ENCODE data around the gene GP5.
A peak's percentile ranks its signal among the peaks of the same experiment; 100 is the strongest.

GP5 gene

DNA sequence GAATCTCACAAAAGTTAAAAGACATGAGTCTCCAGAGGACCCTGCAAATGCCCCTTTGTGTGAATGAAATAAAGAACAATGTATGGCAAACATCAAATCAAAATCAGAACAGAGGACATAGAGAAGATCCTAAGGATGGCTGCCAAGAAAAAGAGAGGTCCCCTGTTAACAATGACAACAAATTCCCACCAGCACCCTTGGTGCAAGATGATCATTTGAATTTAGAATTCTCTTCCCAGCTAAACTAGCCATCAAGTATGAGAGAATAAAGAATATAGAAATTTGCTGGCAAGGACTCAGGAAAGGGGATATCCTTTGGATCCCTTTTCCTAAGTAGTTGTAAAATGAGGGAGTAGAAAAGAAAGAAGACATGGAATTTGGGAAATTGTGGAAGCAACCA, 8.2 kb downstream of the GP5 start:
- DNase-seq (ENCODE audit: low spot score in 2 of 2) (no peak), ATAC-seq (ENCODE audit: low read depth) (no peak)
- no peaks in the 10 kb centered on the region for H3K36me3 Mint-ChIP-seq
- H3K27ac Mint-ChIP-seq = no peak overlapping the region
- H3K4me3 Mint-ChIP-seq = no peak overlapping the region
- peaks cover 6% of the 10 kb centered on the region for H3K9me3 Mint-ChIP-seq
- H3K27me3 Mint-ChIP-seq = peaks cover 6% of the 10 kb centered on the region
- no peaks in the 10 kb centered on the region for H3K4me1 Mint-ChIP-seq

GRCh38 chr3:194389269-194389668, 9.8 kb downstream of the GP5 start:
- H3K9me3 Mint-ChIP-seq = peaks cover 6% of the 10 kb centered on the region
- H3K36me3 Mint-ChIP-seq = no peaks in the 10 kb centered on the region
- ATAC-seq (ENCODE audit: low read depth) = no peak
- peaks cover 7% of the 10 kb centered on the region for H3K27me3 Mint-ChIP-seq
- DNase-seq (ENCODE audit: low spot score in 2 of 2) = peak in 1 of 2 donors; percentile 5
- no peaks in the 10 kb centered on the region for H3K4me1 Mint-ChIP-seq
- no peak overlapping the region for H3K4me3 Mint-ChIP-seq
- H3K27ac Mint-ChIP-seq = no peak overlapping the region

GRCh38 chr3:194387926-194388418, 11.1 kb downstream of the GP5 start:
- H3K4me1 Mint-ChIP-seq = no peaks in the 10 kb centered on the region
- peaks cover 6% of the 10 kb centered on the region for H3K9me3 Mint-ChIP-seq
- no peak overlapping the region for H3K4me3 Mint-ChIP-seq
- no peaks in the 10 kb centered on the region for H3K36me3 Mint-ChIP-seq
- H3K27me3 Mint-ChIP-seq = peaks cover 10% of the 10 kb centered on the region
- DNase-seq (ENCODE audit: low spot score in 2 of 2) = no peak
- H3K27ac Mint-ChIP-seq = no peak overlapping the region
- no peak for ATAC-seq (ENCODE audit: low read depth)

DNA sequence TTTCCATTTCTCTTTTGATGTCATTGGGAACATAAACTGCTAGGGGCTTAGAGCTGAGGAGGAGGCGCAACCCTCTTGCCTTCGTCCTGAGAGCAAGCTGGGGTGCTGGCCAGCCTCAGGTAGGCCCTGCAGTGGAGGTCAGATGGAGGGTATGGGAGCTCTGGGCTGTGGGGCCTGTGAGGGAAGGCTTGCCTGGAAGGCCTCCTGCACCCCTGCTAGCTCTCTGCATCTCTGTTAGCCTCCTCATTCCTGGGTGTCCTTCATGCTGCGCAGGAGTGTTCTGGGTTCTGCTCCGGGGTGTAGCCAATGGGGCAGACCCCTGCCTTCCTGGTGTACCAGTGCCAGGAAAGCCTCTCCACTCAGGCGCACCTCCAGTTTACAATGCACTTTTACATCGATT, 11.8 kb downstream of the GP5 start:
- Mint-ChIP-seq H3K9me3 (peaks cover 6% of the 10 kb centered on the region), H3K4me3 (no peak overlapping the region), H3K27me3 (peaks cover 10% of the 10 kb centered on the region), H3K4me1 (no peaks in the 10 kb centered on the region), H3K36me3 (no peaks in the 10 kb centered on the region), H3K27ac (no peak overlapping the region)
- DNase-seq (ENCODE audit: low spot score in 2 of 2) = no peak
- ATAC-seq (ENCODE audit: low read depth) = no peak

GRCh38 chr3:194386648-194387047, 12.4 kb downstream of the GP5 start:
- H3K4me1 Mint-ChIP-seq = no peaks in the 10 kb centered on the region

GRCh38 chr3:194386066-194386465, 13.0 kb downstream of the GP5 start:
- H3K27ac Mint-ChIP-seq = no peak overlapping the region
- no peak for ATAC-seq (ENCODE audit: low read depth)
- no peak overlapping the region for H3K4me3 Mint-ChIP-seq
- H3K27me3 Mint-ChIP-seq = peaks cover 13% of the 10 kb centered on the region
- no peak for DNase-seq (ENCODE audit: low spot score in 2 of 2)
- H3K4me1 Mint-ChIP-seq = no peaks in the 10 kb centered on the region
- peaks cover 6% of the 10 kb centered on the region for H3K9me3 Mint-ChIP-seq
- no peaks in the 10 kb centered on the region for H3K36me3 Mint-ChIP-seq

More at GRCh38 chr3:194386648-194387047, 12.4 kb downstream of the GP5 start:
- no peak for DNase-seq (ENCODE audit: low spot score in 2 of 2)
- H3K36me3 Mint-ChIP-seq = no peaks in the 10 kb centered on the region
- H3K27ac Mint-ChIP-seq = no peak overlapping the region
- peaks cover 6% of the 10 kb centered on the region for H3K9me3 Mint-ChIP-seq
- no peak overlapping the region for H3K4me3 Mint-ChIP-seq
- ATAC-seq (ENCODE audit: low read depth) = no peak
- peaks cover 10% of the 10 kb centered on the region for H3K27me3 Mint-ChIP-seq

GRCh38 chr3:194384569-194385001, 14.5 kb downstream of the GP5 start:
- DNase-seq (ENCODE audit: low spot score in 2 of 2) (no peak), ATAC-seq (ENCODE audit: low read depth) (no peak)
- Mint-ChIP-seq H3K9me3 (no peaks in the 10 kb centered on the region), H3K27me3 (peaks cover 15% of the 10 kb centered on the region), H3K27ac (no peak overlapping the region), H3K36me3 (no peaks in the 10 kb centered on the region), H3K4me3 (no peak overlapping the region), H3K4me1 (no peaks in the 10 kb centered on the region)

GRCh38 chr3:194384156-194384555, 14.9 kb downstream of the GP5 start:
- H3K4me1 Mint-ChIP-seq = no peaks in the 10 kb centered on the region
- no peaks in the 10 kb centered on the region for H3K36me3 Mint-ChIP-seq
- no peak for ATAC-seq (ENCODE audit: low read depth)
- no peak overlapping the region for H3K4me3 Mint-ChIP-seq
- H3K27me3 Mint-ChIP-seq = peaks cover 12% of the 10 kb centered on the region
- H3K9me3 Mint-ChIP-seq = no peaks in the 10 kb centered on the region
- no peak overlapping the region for H3K27ac Mint-ChIP-seq
- no peak for DNase-seq (ENCODE audit: low spot score in 2 of 2)

DNA sequence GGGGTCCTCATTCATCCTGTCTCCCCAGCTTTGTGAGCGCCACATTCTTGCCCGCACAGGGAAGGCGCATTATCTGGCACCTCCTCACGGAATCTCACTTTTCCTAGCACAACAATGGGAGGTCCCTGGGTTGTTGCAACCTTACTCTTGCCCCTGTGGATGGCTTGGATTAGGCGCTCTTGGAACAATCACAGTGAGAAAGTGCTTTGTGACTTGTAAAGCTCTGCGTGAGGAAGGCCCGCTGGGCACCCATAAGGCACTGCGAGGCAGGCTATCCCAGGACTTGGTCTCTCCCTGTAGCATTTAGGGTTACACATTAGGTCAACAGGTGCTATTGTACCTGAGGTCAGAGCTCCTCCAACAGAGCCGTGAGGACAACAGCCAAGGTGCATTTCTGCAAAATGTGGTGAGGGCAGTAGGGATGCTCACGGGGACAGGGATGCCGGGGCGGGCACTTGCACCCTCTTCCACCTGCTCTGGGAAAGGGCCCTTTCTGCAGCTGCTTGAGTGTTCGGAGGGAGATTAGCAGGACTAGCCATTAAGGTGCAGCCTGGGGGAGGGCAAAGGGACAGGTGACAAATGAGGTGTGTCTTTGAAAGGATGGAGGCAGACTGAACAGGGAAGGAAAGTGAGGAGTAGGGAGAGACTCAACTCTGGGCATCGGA, 15.7 kb downstream of the GP5 start:
- no peaks in the 10 kb centered on the region for H3K9me3 Mint-ChIP-seq
- no peaks in the 10 kb centered on the region for H3K4me1 Mint-ChIP-seq
- DNase-seq (ENCODE audit: low spot score in 2 of 2) (no peak), ATAC-seq (ENCODE audit: low read depth) (no peak)
- H3K27ac Mint-ChIP-seq = no peak overlapping the region
- peaks cover 15% of the 10 kb centered on the region for H3K27me3 Mint-ChIP-seq
- H3K4me3 Mint-ChIP-seq = no peak overlapping the region
- H3K36me3 Mint-ChIP-seq = no peaks in the 10 kb centered on the region

DNA sequence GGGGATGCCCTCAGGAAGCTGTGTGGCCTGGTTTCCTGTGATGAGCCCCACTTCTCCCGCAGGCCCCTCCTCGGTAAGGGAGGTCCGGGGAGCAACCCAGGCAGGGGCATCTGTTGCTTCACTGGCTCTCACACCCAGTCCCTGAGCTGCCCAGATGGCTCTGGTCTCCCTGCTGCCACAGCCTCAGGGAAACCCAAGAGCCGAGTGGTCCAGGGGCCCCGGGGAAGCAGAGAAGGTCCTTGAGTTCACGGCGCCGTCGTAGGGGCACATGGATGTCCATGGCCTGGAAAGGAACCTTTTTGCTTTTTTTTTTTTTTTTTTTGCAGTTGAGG, 16.2 kb downstream of the GP5 start:
- H3K4me1 Mint-ChIP-seq = no peaks in the 10 kb centered on the region
- DNase-seq (ENCODE audit: low spot score in 2 of 2) (no peak), ATAC-seq (ENCODE audit: low read depth) (no peak)
- H3K4me3 Mint-ChIP-seq = no peak overlapping the region
- no peaks in the 10 kb centered on the region for H3K9me3 Mint-ChIP-seq
- H3K36me3 Mint-ChIP-seq = no peaks in the 10 kb centered on the region
- no peak overlapping the region for H3K27ac Mint-ChIP-seq
- peaks cover 17% of the 10 kb centered on the region for H3K27me3 Mint-ChIP-seq

- DNase-seq (ENCODE audit: low spot score in 2 of 2) (no peak), ATAC-seq (ENCODE audit: low read depth) (no peak)
- Mint-ChIP-seq H3K4me3 (no peak overlapping the region), H3K27me3 (peaks cover 15% of the 10 kb centered on the region), H3K9me3 (no peaks in the 10 kb centered on the region), H3K27ac (no peak overlapping the region), H3K4me1 (no peaks in the 10 kb centered on the region), H3K36me3 (no peaks in the 10 kb centered on the region)
Measured at GRCh38 chr3:194382196-194382891, 16.7 kb downstream of the GP5 start.

DNA sequence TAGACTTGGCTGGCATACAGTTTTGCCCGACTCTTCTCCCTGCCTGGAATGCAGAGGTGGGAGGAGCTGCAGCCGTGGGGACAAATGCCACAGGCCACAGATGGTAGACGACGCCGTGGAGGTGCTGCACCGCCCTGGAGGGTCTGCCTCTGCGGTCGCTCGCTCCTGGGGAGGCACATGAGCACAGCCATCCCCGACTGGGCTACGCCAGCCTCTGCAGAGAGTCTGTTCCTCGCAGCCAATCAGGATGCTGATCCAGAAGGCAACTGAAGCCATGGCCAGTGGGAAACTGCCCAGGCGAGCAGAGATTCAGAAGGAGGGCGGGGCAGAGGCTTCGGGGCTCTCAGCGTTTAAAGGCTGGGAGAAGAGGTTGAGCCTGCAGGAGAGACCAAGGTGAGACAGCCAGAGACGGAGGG, 17.6 kb downstream of the GP5 start:
- Mint-ChIP-seq H3K9me3 (no peaks in the 10 kb centered on the region), H3K36me3 (no peaks in the 10 kb centered on the region), H3K27me3 (peaks cover 15% of the 10 kb centered on the region), H3K27ac (no peak overlapping the region), H3K4me1 (no peaks in the 10 kb centered on the region), H3K4me3 (no peak overlapping the region)
- DNase-seq (ENCODE audit: low spot score in 2 of 2) (no peak), ATAC-seq (ENCODE audit: low read depth) (no peak)

DNA sequence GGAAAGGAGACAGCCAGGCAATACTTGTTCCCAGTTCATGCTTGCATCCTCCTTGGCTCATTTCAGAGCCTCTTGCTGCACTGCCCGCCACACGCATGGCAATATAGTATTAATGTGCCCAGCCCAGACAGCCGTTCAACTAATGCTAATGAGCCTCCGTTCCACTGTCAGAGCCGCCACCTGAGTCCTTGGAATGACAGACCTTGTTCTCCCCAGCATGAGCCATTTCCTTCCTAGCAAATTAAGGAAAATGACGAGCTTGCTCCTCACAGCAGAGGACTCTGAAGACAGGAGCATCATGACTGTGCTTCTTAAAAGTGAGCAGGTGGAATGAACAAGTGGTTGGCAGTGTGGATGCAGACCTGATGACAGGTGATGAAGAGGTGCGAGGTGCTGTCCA, 18.7 kb downstream of the GP5 start:
- no peak for ATAC-seq (ENCODE audit: low read depth)
- no peaks in the 10 kb centered on the region for H3K9me3 Mint-ChIP-seq
- H3K36me3 Mint-ChIP-seq = no peaks in the 10 kb centered on the region
- peaks cover 18% of the 10 kb centered on the region for H3K27me3 Mint-ChIP-seq
- DNase-seq (ENCODE audit: low spot score in 2 of 2) = no peak
- H3K4me3 Mint-ChIP-seq = no peak overlapping the region
- no peak overlapping the region for H3K27ac Mint-ChIP-seq
- no peaks in the 10 kb centered on the region for H3K4me1 Mint-ChIP-seq

DNA sequence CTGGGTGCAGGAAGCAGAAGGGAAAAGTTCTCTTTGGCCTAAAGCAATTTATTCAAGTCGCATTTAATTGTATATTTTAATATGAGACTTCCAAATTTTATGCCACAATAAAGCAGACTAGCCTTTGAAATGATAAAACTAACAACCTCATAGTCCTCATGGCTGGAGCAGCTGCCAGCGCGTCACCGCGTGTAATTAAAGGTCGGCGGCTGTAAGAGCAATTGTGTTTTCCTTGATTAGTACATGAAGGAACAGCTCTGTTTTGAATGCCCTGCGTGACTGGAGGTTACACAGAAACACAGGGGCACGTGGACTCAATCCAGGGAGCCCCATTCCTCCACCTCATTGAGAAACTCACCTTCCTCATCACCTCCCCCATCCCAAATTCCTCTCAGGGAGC, 19.4 kb downstream of the GP5 start:
- DNase-seq (ENCODE audit: low spot score in 2 of 2) (no peak), ATAC-seq (ENCODE audit: low read depth) (no peak)
- peaks cover 20% of the 10 kb centered on the region for H3K27me3 Mint-ChIP-seq
- H3K4me1 Mint-ChIP-seq = peaks cover 2% of the 10 kb centered on the region
- no peak overlapping the region for H3K27ac Mint-ChIP-seq
- H3K36me3 Mint-ChIP-seq = no peaks in the 10 kb centered on the region
- H3K9me3 Mint-ChIP-seq = no peaks in the 10 kb centered on the region
- H3K4me3 Mint-ChIP-seq = no peak overlapping the region

GRCh38 chr3:194379231-194379630, 19.8 kb downstream of the GP5 start:
- Mint-ChIP-seq H3K9me3 (no peaks in the 10 kb centered on the region), H3K27ac (no peak overlapping the region), H3K4me3 (no peak overlapping the region), H3K4me1 (peaks cover 2% of the 10 kb centered on the region), H3K36me3 (no peaks in the 10 kb centered on the region), H3K27me3 (peaks cover 20% of the 10 kb centered on the region)
- DNase-seq (ENCODE audit: low spot score in 2 of 2) (no peak), ATAC-seq (ENCODE audit: low read depth) (no peak)
